Stimulated activated CD8-positive, alpha-beta memory T cell treated with anti-CD3 and anti-CD28 coated beads, Interleukin-15, amount 100 ng/mL, for 48 hours (primary cell): ENCODE results near the gene EVI2B.
"Not testable (repeated sequence)": the region's sequence is repeated elsewhere in the genome, so short reads cannot be mapped to it uniquely, and the experiment has no call there.

Experiments
- DNase-seq, 2 donors: peaks; one replicate each; pipeline ENCODE4 v3.0.0-alpha.2; 2020; ENCODE audit warnings: low read depth in 2 of 2

Gene EVI2B, protein sequence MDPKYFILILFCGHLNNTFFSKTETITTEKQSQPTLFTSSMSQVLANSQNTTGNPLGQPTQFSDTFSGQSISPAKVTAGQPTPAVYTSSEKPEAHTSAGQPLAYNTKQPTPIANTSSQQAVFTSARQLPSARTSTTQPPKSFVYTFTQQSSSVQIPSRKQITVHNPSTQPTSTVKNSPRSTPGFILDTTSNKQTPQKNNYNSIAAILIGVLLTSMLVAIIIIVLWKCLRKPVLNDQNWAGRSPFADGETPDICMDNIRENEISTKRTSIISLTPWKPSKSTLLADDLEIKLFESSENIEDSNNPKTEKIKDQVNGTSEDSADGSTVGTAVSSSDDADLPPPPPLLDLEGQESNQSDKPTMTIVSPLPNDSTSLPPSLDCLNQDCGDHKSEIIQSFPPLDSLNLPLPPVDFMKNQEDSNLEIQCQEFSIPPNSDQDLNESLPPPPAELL

DNA sequence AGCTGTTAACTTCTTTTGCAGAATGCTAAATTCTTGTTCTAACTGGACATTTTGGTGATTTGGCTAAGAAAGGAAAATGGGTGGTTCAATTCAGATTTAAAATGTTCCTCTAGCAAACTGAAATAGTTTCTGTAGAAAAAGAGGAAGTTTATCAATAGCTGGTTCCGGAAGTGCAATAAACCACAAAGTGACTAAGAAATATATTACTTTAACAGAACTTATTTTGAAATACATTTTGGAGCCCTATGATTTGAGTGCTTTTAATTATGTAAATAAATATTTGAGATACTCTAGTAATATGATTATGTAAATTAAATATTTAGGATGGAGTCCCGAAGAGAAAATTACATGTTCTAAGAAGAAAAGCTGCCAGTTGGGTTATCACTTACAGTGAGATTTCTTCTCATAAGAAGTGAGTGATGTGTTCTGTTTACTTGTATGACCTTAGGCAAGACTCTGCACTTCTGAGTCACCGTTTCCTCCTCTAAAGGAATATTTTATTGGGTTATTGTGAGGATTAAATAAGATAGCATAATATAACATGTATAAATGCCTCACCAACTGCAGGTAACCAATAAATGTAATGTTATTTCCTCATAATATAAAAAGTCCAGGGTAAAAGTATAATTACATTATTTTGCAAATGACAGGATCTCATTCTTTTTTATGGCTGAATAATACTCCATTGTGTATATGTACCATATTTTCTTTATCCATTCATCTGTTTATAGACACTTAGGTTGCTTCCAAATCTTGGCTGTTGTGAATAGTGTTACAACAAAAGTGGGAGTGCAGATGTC lies at the start of gene EVI2B:
EVI2B (minus strand) TSS at position 73 of the 800 bp plus-strand sequence. CDS start 8,445 bp downstream, outside the sequence.
- DNase-seq = no peak

DNA sequence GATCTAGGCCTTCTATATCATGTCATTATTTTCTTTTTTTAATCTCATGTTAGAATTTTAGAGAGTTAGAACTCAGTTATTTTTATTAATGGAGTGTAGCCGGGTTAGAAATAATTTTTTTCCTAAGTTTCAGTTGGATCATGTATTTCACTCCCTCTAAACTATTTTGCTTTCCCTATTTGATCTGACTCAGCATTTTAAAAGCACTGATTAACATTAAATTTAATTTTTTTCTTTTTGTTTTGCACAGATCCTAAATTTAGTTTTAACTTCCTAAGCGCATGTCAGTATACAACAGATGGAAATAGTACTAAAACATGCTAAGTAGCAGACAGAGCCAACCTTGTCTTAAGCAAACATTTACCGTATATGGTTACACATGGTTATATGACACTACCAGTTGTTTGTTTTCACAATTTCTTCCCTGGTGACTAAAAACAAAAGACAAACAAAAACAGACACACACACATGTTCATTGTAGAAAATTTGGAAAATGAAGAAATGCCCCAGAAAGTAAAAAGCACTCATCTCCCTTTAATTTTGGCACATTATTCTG lies 44.1 kb upstream of the EVI2B start:
- no peak for DNase-seq

DNA sequence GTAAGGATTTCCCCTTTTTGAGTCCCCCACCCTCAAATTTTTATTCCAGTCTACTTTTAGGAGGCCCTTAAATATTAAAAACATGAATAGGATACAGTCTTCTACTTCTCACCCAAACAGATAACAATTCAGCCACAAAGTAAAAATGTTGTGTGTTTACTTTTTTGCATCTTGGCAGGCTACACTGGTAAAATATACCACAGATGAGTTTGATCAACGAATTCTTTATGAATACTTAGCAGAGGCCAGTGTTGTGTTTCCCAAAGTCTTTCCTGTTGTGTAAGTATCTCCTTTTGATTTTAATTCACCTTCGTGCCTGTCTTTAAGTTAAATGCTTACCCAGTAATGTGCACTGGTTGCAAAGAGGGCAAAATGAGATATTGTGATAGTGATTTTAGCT lies 43.2 kb upstream of the EVI2B start:
- no peak for DNase-seq

DNA sequence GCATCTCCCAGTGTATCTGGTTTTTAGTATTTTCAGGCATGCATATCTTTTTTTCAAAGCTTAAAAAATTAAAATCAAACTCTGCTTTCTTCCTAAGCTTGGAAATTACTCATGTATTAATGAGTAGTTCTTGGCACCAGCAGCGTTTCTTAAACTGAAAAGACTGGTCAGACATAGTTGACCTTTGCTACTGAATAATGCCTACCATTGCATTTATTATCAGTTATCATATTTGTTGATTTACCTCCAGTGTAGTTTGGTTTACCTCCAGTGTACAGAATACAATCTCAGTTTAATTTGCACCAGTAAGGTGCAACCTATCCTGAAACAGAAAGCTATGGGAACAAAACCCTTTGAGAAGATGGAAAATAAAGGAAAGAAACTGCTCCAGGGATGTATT lies 42.1 kb upstream of the EVI2B start:
- no peak for DNase-seq

DNA sequence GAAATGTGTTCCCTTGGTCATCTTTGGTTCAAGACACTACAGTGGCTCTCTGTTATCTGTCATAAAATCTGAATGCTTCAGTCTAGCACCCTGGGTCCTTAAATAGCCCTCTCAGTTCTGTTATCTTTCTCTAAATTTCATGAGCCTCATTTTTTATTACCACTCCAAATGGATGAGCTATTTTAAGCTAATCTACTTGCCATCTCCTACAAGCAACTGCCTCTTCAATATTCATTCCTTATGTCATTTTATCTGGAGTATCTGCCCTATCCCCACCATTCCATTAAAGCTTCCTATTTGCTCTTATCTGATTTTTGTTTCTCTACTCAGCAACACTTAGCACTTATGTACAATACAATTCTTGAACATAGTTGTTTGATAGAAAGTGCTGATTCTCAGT lies 35.6 kb upstream of the EVI2B start:
- no peak for DNase-seq

DNA sequence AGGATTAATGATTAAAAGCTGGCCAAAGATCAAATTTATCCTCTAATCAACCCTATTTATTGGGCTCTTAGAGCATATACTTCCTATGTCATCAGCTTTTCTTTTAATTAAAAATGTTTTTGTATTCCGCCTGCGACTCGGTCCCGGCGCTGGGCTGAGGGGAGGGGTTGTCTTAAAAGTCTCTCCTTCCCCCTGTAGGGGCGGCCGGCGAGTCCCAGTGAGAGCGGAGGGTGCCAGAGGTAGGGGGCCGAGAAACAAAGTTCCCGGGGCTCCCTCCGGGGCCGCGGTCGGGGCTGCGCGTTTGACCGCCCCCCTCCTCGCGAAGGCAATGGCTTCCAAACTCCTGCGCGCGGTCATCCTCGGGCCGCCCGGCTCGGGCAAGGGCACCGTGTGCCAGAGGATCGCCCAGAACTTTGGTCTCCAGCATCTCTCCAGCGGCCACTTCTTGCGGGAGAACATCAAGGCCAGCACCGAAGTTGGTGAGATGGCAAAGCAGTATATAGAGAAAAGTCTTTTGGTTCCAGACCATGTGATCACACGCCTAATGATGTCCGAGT lies 31.4 kb upstream of the EVI2B start:
- DNase-seq = not testable (repeated sequence)

DNA sequence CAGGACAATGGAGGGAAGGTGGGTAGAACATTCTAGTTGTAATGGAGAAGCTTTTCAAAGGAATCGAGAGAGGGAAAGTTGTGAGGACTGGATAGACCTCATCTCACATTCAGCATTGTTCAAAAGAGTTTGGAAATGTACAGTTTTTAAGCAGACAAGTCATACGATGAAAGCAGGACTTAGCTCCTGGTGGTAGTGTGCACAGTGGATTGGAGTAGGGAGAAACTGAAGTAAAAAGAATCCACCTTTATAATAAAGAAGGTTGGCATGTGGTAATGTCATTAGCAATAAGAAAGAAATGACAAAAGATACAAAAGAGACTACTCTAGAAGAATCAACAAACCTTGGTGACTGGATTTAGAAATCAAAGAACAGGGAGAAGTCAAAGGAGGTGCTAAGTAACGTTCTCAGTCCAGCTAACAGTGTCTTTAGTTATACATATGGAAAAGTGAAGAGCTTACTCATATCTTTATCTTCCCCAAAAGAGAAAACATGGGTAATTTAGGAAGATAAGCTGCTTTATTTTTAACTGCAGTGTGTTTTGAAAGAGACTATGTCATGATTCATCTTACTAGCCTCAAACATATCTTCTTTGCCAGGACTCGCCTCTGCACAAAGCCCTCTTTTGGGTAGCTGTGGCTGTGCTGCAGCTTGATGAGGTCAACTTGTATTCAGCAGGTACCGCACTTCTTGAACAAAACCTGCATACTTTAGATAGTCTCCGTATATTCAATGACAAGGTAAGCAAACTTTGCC lies 26.2 kb upstream of the EVI2B start:
- DNase-seq = no peak

DNA sequence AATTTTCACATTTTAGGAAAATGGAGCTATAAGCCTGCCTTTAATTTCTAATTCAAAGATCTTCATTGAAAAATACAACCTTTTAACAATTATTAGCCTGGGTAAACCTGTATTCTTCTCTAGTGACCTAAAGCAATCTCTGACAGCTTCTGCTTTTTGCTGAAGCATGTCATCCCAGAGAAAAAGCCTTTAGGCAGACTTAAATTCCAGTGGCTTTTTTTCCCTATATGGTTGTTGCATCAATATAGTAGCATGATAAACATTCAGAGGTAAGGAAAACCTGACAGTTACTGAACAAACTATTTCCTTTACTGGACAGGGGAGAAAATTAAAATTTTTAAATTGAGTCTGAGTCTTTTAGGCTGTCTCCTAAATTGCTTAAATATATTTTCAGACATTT lies 15.4 kb upstream of the EVI2B start:
- no peak for DNase-seq

DNA sequence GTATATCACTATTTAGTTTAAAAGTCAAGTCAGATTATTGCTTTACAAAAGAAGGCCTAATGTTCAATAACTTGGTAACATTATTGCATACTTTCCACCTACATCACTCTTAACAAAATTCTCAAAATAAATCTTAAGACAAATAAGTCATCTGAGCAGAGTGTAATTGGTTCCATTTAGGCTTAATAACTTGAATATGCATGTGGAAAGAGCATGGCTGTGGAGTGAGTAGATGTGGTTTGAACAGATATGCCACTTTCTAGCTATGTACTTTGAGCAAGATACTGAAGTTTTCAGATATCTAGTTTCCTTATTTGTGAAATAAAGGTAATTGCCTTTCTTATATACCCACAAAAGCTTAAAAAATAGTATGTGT lies 14.3 kb upstream of the EVI2B start:
- no peak for DNase-seq

DNA sequence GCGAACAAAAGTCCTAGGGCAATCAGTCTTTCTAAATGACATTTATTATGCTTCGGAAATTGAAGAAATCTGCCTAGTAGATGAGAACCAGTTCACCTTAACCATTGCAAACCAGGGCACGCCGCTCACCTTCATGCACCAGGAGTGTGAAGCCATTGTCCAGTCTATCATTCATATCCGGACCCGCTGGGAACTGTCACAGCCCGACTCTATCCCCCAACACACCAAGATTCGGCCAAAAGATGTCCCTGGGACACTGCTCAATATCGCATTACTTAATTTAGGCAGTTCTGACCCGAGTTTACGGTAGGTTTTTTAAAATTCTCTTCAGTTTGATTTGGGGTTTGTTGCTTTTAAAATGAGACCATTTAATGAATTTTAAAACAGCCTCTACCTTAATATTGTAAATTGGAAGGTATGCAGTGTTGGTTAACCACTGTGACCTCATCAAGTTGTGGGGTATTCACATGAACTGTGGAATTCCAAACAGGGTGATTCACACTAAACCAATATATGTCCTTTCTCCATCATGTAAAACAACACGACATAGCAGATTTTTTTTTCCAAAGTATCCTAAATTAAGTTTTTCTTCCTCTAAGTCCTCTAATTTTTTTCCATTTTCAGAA lies 13.8 kb upstream of the EVI2B start:
- DNase-seq = no peak

DNA sequence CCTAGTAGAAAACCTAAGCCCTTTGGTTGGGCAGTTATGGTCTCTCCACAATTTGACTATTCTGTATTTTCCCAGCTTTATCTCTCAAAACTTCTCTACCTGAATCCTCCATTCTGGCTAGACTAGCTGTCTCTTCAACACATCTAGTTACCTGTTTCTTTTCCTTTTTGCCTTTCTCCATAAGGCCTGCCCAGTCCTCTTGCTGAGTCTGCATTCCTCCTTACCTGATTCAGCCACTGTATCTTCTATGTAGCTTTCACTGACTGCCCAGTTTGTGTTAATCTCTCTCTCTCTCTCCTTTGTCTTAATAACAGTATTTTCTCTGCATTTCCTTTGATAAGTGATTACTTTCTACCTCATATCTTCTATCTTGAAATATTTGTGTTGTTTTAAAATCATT lies 9.7 kb upstream of the EVI2B start:
- DNase-seq = no peak

DNA sequence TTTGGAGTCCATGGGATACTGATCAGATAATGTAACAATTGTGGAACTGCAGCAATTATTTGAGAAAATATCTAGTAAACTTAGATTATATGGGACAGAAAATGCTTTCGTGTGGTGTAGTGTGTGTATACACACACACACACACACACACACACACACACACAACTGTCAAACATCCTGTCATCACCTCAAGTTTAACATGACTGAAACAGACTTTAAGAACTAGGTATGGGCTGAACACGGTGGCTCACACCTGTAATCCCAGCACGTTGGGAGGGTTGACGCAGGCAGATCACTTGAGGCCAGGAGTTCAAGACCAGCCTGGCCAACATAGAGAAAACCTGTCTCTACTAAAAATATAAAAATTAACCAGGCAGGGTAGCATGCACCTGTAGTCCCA lies 8.1 kb upstream of the EVI2B start:
- no peak for DNase-seq

DNA sequence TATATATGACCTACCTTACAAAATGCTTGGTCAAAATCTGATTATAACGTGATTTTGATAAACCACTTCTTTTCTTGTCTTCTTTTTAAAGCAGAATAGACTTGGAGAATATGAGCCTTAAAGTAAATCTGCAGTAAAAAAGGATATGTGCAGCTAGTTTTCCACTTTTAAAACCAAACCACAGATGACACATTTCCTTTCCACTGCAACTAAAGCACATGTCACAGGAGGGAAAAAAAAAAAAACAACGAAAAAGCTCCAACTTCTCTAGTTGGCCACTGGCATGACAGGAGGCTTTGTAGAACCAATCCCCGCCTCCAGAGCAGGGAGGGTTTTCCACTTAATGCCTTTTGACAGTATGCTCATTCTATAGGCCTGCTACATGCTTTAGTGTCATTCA lies 7.6 kb upstream of the EVI2B start, which contains the start of gene EVI2A:
EVI2A (minus strand) TSS at position 142 of the 400 bp plus-strand sequence. CDS start 2,609 bp downstream, outside the sequence.
- DNase-seq = peak; percentile 61 to 71

DNA sequence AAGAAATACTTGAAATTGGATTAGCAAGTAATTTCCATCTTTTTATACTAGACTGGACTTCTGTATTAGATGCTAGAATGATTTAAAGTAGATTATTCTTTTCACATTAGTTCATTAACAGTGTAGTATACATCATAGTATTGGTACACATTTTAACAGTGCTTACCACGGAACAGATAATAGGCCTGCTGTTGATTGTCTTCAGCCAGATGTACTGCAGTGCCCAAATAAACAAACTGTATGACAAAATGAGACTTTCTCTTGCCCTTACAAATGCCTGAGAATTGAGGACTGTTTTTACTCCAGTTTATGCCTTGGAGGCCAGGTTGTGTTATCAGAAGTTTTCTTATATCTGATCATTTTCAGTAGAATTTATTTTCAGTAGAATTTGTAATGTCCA lies 6.9 kb upstream of the EVI2B start:
- no peak for DNase-seq

DNA sequence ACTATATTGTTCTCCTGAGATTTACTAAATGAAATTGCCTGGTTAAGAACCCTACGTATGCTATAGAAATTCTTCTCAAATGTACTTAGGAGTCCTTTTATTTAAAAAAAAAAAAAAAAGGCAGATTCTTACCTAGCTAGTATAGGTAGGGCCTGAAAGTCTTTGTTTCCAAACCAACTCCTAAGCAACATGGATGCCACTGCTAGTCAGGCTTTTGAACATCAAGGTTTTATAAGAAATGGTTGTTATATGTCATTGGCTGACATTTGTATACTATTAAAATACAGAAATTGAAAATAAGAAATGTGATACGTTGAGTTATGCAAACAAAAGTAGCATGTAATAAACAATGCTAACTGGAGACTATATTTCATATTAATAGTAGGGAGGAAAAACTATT lies 6.4 kb upstream of the EVI2B start:
- no peak for DNase-seq

DNA sequence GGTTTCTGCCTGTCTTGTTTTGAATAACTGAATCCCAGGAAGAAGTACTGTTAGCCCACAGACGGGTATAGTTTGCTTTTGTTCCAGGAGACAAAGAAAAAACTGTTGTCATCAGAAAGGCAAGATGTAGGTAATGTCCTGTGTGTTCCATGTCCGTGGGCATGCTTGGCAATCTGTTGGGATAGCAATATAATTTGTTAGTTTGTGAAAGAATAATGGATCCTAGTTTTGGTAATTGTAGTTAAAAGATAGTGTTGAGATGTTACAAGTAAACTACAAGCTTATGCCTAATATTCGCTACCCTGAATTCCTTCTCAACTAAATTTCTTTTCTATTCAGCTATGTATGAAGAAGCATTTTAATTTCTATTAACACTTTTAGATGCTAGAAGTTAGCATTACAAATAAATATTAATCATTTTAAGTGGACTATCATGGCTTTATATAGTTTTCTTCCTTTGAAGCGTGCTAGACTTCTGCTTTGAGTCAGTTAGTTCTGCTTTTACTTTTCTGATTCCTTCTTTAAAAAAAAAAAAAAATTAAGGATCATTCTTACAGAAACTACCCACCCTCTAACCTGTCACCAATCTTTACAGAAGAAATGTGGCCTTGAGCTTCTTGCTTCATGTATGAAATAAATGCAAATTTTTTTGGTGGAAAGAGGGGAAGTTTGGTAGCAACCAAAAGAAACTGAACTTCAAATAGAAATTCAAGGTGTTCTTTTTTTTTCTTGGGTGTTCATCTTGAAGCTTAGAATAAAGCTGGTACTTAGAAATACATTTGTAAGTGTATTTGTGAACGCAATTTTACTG lies 5.2 kb upstream of the EVI2B start:
- no peak for DNase-seq

DNA sequence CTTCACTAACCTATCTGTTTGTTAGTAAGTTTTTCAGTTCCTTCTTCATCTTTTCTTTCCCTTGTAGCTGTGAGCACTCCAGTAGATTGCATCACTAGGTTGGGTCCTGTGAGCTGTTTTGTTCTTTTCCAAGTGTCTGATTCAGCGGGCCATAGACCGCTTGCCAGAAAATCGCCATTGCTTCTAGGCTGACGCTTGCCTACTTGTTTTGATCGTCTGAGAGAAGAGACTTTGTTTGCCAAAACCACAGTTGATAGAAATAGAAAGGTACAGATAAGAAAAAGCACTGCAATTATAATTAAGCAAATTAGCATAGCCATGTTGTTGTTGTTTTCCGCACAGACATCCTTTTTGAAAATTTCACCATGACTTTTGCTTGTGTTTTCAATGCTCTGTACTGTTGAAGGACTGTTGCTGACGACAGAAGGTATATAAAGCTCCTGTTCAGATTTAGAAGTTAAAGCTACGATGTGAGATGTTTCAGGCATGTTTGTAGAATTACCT lies 4.5 kb upstream of the EVI2B start:
- peak; percentile 30 to 54 for DNase-seq

DNA sequence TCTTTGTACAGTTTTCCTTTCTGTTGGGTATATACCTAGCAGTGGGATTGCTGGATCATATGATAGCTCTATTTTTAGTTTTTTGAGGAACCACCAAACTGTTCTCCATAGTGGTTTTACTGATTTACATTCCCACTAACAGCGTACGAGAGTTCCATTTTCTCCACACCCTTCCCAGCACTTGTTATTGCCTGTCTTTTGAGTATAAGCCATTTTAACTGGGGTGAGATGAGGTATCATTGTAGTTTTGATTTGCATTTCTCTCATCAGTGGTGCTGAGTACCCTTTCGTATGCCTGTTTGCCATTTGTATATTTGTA lies 887 bp upstream of the EVI2B start:
- DNase-seq = no peak

DNA sequence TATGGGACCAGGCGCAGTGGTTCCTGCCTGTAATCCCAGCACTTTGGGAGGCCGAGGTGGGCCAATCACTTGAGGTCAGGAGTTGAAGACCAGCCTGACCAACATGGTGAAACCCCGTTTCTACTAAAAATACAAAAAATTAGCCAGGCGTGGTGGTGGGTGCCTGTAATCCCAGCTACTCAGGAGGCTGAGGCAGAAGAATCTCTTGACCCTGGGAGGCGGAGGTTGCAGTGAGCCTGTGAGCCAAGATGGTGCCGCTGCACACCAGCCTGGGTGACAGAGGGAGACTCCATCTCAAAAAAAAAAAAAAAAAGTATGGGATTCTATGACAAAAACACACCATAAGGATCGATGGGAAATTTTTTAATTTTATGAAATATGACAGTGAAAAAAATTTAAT lies 1.6 kb downstream of the EVI2B start:
- not testable (repeated sequence) for DNase-seq

DNA sequence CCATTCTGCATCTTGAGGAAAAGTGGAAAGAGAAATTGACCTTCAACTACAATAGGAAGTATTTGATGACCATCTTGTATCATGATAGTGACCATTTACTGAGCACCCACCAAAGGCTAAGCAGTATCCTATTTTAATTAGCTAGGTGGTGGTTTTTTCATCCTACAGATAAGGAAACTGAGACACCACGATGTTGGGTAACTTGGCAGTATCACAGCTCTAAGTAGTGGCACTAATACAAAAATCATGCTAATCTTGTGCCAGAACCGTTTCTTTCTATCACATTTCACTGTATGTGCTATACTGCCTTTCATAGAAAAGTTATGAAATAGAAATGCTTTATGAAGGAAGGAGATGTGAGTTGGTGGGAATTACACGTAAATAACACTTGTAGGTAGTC lies 2.3 kb downstream of the EVI2B start:
- DNase-seq = no peak
